WTC11 (cell line): ENCODE measurements around the gene AKT3. TPM values are rescaled to one million over a fixed set of nuclear protein-coding genes. Genes with fewer than 3 reads are reported as not detected.
A peak's percentile ranks its signal among the peaks of the same experiment; 100 is the strongest.

Experiments used
- ATAC-seq: fragments of 200-7000 bp; cut with Tn5 transposase; 2 replicates; pipeline ENCODE4 v1.10.0; 2021; ENCODE audit warnings: mild to moderate bottlenecking, moderate library complexity
- CTCF ChIA-PET: fragments of 300-600 bp; sonication (Branson Sonifier 250); formaldehyde crosslinking; loops from one replicate; lab custom pipeline; 2021; ENCODE audit warnings: antibody characterized with exemption; lab: Charles Lee
- POLR2A ChIA-PET: fragments of 350-600 bp; sonication (Branson Sonifier 250); formaldehyde crosslinking; loops from one replicate; lab custom pipeline; 2021; ENCODE audit warnings: antibody characterized with exemption; lab: Charles Lee
- DNase-seq: peaks from one replicate; pipeline ENCODE4 v3.0.0; 2021; ENCODE audit warnings: low spot score
- H3K27ac Mint-ChIP-seq: 2 replicates; pipeline ENCODE4 v1.8.0; 2021; ENCODE audit warnings: mixed read lengths
- H3K27me3 Mint-ChIP-seq: 2 replicates; pipeline ENCODE4 v1.8.0; 2021; ENCODE audit warnings: low read depth, mild to moderate bottlenecking, moderate library complexity, mixed read lengths
- H3K36me3 Mint-ChIP-seq: 2 replicates; pipeline ENCODE4 v1.8.0; 2021; ENCODE audit warnings: mixed read lengths
- H3K4me1 Mint-ChIP-seq: 2 replicates; pipeline ENCODE4 v1.8.0; 2022; ENCODE audit warnings: mixed read lengths
- H3K4me3 Mint-ChIP-seq: 2 replicates; pipeline ENCODE4 v1.8.0; 2021; ENCODE audit warnings: mild to moderate bottlenecking, moderate library complexity, mixed read lengths
- H3K9me3 Mint-ChIP-seq: 2 replicates; pipeline ENCODE4 v1.8.0; 2021; ENCODE audit warnings: mixed read lengths
- AR ChIP-seq: fragments of 250-450 bp; sonication (Bioruptor Pico); IDR thresholded peaks from 2 replicates; pipeline ENCODE4 v1.9.0; 2021; ENCODE audit warnings: mild to moderate bottlenecking
- CBFB ChIP-seq: sonication (generic); formaldehyde crosslinking; IDR thresholded peaks from 2 replicates; pipeline ENCODE4 v1.8.1; 2022; ENCODE audit warnings: mild to moderate bottlenecking, low read depth, missing genetic modification reagents
- CTCF ChIP-seq: fragments of 200-600 bp; IDR thresholded peaks from 2 replicates; pipeline ENCODE4 v1.8.0; 2022; ENCODE audit warnings: antibody characterized with exemption
- E2F5 ChIP-seq: sonication (generic); formaldehyde crosslinking; IDR thresholded peaks from 2 replicates; pipeline ENCODE4 v1.8.1; 2022; ENCODE audit warnings: mild to moderate bottlenecking, moderate library complexity, missing genetic modification reagents
- ERG ChIP-seq: fragments of 250-450 bp; sonication (Bioruptor Pico); IDR thresholded peaks from 2 replicates; pipeline ENCODE4 v1.8.0; 2021; ENCODE audit warnings: mild to moderate bottlenecking
- FOXK1 ChIP-seq: sonication (generic); formaldehyde crosslinking; IDR thresholded peaks from 2 replicates; pipeline ENCODE4 v1.8.0; 2022; ENCODE audit warnings: mild to moderate bottlenecking, moderate library complexity, missing genetic modification reagents
- GABPB1 ChIP-seq: sonication (generic); formaldehyde crosslinking; IDR thresholded peaks from 2 replicates; pipeline ENCODE4 v1.8.1; 2023; ENCODE audit warnings: mild to moderate bottlenecking, missing genetic modification reagents
- IRF2 ChIP-seq: sonication (generic); formaldehyde crosslinking; IDR thresholded peaks from 2 replicates; pipeline ENCODE4 v1.8.0; 2022; ENCODE audit warnings: low read depth, missing genetic modification reagents, borderline replicate concordance
- JAZF1 ChIP-seq: fragments of 250-450 bp; sonication (Bioruptor Pico); IDR thresholded peaks from 2 replicates; pipeline ENCODE4 v1.9.0; 2021; ENCODE audit warnings: moderate library complexity, mild to moderate bottlenecking, inconsistent platforms
- MXD4 ChIP-seq: fragments of 250-450 bp; sonication (Bioruptor Pico); IDR thresholded peaks from 2 replicates; pipeline ENCODE4 v1.8.0; 2021; ENCODE audit warnings: mild to moderate bottlenecking, moderate library complexity, borderline replicate concordance
- MYBL2 ChIP-seq: sonication (generic); formaldehyde crosslinking; IDR thresholded peaks from 2 replicates; pipeline ENCODE4 v1.8.1; 2023; ENCODE audit warnings: mild to moderate bottlenecking, moderate library complexity, missing genetic modification reagents
- NFYB ChIP-seq: sonication (generic); formaldehyde crosslinking; conservative IDR thresholded peaks from 2 replicates; pipeline ENCODE4 v1.8.0; 2022; ENCODE audit warnings: low read depth, missing genetic modification reagents
- NR1H2 ChIP-seq: sonication (generic); formaldehyde crosslinking; IDR thresholded peaks from 2 replicates; pipeline ENCODE4 v1.9.0; 2021; ENCODE audit warnings: mild to moderate bottlenecking, moderate library complexity, missing genetic modification reagents
- PRRX2 ChIP-seq: fragments of 250-450 bp; sonication (Bioruptor Pico); IDR thresholded peaks from 2 replicates; pipeline ENCODE4 v1.8.0; 2021; ENCODE audit warnings: mild to moderate bottlenecking
- TEAD1 ChIP-seq: sonication (generic); formaldehyde crosslinking; IDR thresholded peaks from 2 replicates; pipeline ENCODE4 v1.8.0; 2022; ENCODE audit warnings: mild to moderate bottlenecking, missing genetic modification reagents
- TP53 ChIP-seq: sonication (generic); formaldehyde crosslinking; IDR thresholded peaks from 2 replicates; pipeline ENCODE4 v1.8.1; 2023; ENCODE audit warnings: mild to moderate bottlenecking, missing genetic modification reagents
- ZBTB43 ChIP-seq: sonication (generic); formaldehyde crosslinking; IDR thresholded peaks from 2 replicates; pipeline ENCODE4 v1.8.1; 2023; ENCODE audit warnings: mild to moderate bottlenecking, missing genetic modification reagents
- ZNF219 ChIP-seq: sonication (generic); formaldehyde crosslinking; IDR thresholded peaks from 2 replicates; pipeline ENCODE4 v1.8.0; 2023; ENCODE audit warnings: missing genetic modification reagents, mild to moderate bottlenecking, borderline replicate concordance
- total RNA-seq: library from RNA; stranded (reverse); gene quantifications from 3 replicates; pipeline ENCODE4 v1.2.3, GENCODE V29; 2021

Gene AKT3
- total RNA-seq, 1 experiment from 2014 or later = 38.5 TPM

GRCh38 chr1:243751506-243751905 is 98.5 kb downstream of the AKT3 start (continued):
- no peak for TF ChIP-seq ZBTB43
- TF ChIP-seq GABPB1 (CRISPR knock-in tag) = no peak
- no peak for TF ChIP-seq MXD4 (CRISPR knock-in tag)
- no peak for TF ChIP-seq NR1H2 (CRISPR knock-in tag)
- TF ChIP-seq MYBL2 (CRISPR knock-in tag) = no peak
- TF ChIP-seq NFYB = no peak

GRCh38 chr1:243748706-243749283 is 101.2 kb downstream of the AKT3 start:
- H3K27me3 Mint-ChIP-seq = no peaks in the 10 kb centered on the region
- H3K27ac Mint-ChIP-seq = no peak overlapping the region
- peaks cover 55% of the 10 kb centered on the region for H3K4me1 Mint-ChIP-seq
- 0 out of 2 replicates have a peak, but pooled peaks cover 2% of the 10 kb centered on the region for H3K9me3 Mint-ChIP-seq
- peak; percentile 90 for ATAC-seq
- H3K36me3 Mint-ChIP-seq = peaks cover 3% of the 10 kb centered on the region; the same call in 1 of the 2 replicates
- ChIA-PET POLR2A (no interaction called here), CTCF (interaction anchor here (0.8 to 1.8 kb wide), 6 partner anchors 17 to 405 kb away, joined by 3 to 7 read pairs (median 6); no protein-coding TSS in a partner anchor)
- no peak for DNase-seq
- H3K4me3 Mint-ChIP-seq = no peak overlapping the region
- TF ChIP-seq CTCF (peak; percentile 70), ERG (CRISPR knock-in tag) (no peak)

- no peak for DNase-seq
- H3K4me3 Mint-ChIP-seq = no peak overlapping the region
- H3K4me1 Mint-ChIP-seq = peaks cover 55% of the 10 kb centered on the region
- CTCF ChIA-PET = interaction anchor here (0.5 to 1.8 kb wide), 8 partner anchors 17 to 533 kb away, joined by 3 to 7 read pairs (median 4); no protein-coding TSS in a partner anchor
- peaks cover 3% of the 10 kb centered on the region; the same call in 1 of the 2 replicates for H3K36me3 Mint-ChIP-seq
- TF ChIP-seq JAZF1 (CRISPR knock-in tag) (no peak), ZNF219 (CRISPR knock-in tag) (no peak), FOXK1 (CRISPR knock-in tag) (no peak), AR (CRISPR knock-in tag) (no peak), TEAD1 (CRISPR knock-in tag) (no peak), IRF2 (no peak), TP53 (CRISPR knock-in tag) (no peak), ERG (CRISPR knock-in tag) (no peak), CBFB (CRISPR knock-in tag) (no peak), E2F5 (CRISPR knock-in tag) (no peak), PRRX2 (CRISPR knock-in tag) (no peak)
- TF ChIP-seq, all 79 proteins: peak for 0
- no peak for ATAC-seq
- H3K27me3 Mint-ChIP-seq = no peaks in the 10 kb centered on the region
- POLR2A ChIA-PET = no interaction called here
- no peak overlapping the region; the same call in 1 of the 2 replicates for H3K27ac Mint-ChIP-seq
- peaks cover 7% of the 10 kb centered on the region; the same call in 1 of the 2 replicates for H3K9me3 Mint-ChIP-seq
Observed at GRCh38 chr1:243748227-243748626, 101.8 kb downstream of the AKT3 start.
